GM21737 (cell line): ENCODE results near the gene GMDS.

Experiments used
- ATAC-seq: cut with Tn5 transposase; IDR thresholded peaks from one replicate; pipeline ENCODE4 v1.9.1; 2021; ENCODE audit warnings: mild to moderate bottlenecking, moderate library complexity; ENCODE audit not compliant: unreplicated experiment

GMDS gene

DNA sequence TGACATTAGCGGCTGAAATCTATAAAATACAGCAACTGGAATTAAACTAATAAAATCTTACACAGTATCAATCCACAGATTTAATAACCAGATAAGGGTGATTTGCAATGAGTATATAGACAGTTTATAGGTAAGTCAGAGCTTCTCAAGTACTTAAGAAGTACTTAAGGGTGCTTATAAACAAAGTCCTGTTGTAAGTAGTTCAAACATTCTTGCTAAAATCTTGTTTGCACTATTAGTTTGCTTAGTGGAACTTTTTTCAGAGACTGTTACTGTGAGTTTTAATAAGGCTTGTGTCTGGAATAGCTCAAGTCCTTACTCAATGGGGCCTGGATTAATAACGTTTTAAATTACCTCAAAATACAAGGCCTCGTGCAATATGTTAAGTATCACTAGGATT lies 240.5 kb downstream of the GMDS start:
- ATAC-seq, result no peak

DNA sequence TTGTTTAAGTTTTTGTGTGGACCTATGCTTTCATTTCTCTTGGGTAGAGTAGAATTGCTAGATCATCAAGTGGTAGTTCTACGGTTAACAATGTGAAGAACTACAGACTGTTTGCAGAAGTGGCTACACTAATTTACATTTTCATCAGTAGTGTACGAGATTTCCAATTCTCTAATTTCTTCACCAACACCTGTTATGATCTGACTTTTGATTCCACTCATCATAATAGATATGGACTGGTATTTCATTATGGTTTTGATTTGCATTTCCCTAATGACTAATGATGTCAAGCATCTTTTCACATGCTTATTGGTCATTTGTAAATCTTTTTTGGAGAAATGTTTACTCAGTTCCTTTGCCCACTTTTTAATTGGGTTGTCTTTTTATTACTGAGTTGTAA lies 244.4 kb downstream of the GMDS start:
- ATAC-seq, result no peak

DNA sequence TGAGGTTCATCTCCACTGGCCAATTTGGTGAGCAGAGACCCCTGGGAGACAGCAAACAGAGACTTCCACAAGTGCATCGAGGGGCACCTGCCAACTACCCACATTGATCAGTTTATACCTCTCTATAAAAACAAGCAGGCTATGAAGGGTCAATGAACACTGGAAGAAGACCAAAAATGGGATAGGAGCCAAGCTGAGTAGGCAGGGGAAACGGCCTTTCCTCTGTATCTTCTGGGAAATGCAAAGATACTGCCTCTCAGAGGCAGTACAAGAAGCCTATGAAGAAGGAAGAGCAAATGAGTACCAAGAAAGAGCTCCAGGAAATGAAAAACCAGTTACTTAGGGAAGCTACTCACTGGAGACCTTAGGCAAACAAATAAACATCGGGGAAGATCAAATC lies 247.7 kb downstream of the GMDS start:
- ATAC-seq, result no peak

DNA sequence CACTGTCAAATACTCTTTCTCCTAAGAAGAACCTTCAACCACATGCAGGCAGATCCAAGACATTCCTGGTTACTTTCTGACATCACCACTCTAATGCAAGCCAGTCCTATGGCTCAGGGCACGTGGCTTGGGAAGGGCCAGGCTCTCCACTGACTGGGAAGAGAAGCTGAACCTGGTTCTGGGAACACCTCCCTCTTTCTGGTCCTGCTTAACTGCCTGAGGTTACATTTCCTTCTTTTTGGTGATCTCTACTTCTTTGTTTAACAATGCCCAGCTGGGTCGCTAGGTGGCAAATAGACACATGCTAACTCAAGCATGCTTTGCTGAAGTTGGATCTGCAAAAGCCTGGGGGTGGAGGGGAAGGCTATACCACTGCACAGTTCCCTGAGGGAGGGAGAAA lies 249.8 kb downstream of the GMDS start:
- ATAC-seq, result no peak

DNA sequence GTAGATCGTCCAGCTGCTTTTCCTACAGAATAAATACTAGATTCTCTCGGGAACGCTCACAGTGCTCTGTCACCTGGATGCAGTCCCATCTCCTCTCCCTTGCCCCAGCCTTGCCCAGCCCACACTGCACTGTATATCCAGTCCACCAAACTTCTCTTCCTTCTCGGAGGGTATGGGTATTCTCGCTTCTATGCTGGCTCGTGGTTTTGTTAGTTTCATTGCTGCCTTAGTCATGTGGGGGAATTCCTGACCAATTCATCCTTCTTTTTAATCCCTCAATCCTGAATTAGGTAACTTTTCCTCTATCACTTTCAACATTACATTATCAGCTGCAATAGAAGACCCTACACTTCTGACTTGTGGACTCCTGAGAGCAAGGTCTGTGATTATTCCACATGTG lies 252.4 kb downstream of the GMDS start:
- no peak for ATAC-seq

DNA sequence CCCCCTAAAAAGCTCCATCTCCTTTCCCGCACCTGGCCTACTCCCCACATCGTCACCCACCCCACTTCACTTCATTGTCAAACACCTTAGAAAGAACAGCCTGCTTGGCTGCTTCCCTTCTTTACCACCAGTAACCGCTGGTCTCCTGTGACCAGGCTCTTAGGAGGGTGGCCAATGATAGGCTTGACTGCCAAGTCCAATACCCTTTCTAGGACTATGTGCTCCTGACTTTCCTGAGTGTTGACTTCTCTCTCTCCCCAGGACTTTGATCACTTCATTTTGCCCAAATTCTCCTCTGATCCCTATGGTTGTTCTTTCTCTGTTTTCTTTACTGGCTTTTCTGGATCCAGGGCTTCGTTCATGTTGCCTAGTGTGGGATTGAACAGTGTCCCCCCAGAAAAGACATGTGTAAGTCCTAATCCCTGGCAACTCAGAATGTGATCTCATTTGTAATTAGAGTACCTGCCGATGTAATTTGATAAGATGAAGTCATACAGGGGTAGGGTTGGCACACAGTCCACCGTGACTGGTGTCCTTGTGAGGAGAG lies 254.0 kb downstream of the GMDS start:
- ATAC-seq, result no peak

DNA sequence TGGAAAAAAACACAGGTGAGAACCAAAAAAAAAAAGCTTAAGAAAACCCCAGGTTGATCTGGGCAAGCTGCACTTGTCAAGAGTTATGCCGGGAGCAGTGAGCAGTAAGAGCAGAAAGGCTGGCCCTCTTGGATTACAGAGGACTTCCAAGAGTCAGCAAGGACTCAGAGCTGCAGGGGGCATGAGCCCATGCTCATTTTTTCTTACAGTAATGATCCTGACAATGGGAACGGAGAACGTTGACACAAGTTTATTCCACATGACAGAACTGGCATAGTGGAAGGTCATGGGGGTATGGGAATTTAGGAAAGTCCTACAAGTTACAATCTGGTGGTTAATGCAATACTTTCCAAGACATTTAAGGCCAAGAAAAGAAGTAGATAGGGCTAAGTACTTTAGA lies 256.6 kb downstream of the GMDS start:
- no peak for ATAC-seq

DNA sequence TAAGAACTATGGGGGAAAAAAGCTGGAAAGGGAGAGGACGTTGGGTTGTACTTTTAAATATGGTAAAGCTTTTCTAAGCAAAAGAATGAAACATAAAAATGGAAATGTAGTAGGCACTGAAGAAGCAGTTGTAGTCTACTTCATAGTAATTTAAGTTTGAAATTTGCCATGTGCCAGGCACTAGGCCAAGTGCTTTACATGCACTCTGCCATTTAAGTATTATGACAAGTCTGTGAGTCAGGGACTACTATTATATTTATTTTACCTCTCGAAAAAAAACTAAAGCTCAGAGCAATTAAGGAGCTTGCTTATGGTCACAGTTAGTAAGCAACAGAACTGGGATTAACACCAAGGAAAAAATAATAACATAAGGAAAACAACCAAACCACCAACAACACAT lies 257.8 kb downstream of the GMDS start:
- ATAC-seq, result no peak

DNA sequence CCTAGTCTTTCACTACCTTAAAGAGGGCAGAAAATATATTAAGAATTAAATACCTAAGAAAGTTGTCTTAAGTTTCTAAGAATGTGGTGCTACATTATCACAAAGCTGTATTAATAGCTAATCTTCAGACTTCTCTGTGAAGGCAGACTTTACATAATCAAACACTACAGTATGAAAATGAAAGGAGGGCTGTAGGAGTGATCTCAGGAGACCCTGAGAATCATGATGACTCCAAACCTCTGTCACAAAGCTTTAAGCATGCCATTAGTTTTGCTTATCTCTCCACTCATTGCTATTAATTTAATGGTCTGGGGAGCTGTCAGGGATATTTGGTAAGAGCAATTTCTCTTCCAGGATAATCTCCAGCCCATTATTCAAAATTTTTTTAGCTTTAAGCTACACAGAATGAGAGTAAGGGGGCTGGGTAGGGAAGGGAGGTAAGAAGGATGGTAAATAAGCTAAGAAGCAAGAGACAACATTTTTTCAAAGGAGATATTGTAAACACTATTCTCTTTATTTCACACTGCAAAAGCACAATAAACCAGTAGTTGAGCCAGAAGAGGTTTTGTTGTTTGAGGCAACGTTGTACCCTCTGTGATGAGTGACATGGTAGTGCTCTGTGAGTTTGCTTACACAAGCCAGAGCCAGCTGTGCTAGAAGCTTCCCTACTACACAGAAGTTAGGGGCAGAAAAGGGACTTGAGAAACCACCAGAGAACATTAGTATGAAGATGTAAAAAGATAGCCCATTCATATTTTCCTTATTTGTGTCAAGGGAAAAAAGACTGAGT lies 258.8 kb downstream of the GMDS start:
- ATAC-seq, result no peak

DNA sequence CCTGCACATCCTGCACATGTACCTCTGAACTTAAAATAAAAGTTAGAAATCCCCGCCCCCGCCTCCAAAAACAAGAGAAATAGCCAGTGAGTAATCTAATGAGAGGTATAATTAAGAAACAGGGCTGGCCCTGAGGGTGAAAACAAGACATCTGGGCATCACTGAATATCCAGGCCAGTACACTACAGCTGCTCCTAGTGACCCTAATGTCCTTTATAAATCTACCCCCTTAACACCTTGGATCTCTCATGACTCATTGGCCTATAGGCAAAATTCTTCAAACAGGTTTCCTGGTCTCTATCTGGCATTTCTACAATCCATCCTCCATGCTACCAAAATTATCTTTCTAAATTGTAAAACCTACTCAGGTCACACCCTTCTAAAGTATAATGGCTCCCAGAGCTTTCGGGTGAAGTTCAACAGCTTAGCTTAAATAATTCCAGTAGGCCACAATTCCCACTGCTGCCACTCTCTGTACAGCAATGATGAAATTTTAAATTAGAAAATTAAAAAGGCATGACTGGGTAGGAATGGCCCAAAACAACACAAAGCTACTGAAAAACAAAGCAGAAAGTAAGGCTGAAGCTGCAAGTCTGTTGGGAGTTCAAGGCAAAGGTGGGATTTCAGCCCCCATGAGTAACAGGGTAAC lies 260.9 kb downstream of the GMDS start:
- ATAC-seq, result no peak

DNA sequence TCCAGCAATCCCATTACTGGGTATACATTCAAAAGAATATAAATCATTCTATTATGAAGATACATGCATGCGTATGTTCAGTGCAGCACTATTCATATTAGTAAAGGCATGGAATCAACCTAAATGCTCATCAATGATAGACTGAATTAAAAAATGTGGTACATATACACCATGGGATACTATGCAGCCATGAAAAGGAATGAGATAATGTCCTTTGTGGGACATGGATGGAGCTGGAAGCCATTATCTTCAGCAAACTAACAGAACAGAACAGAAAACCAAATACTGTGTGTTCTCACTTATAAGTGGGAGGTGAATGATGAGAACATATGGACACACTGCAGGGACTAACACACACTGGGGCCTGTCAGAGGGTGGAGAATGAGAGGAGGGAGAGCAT lies 261.6 kb downstream of the GMDS start:
- ATAC-seq, result no peak

DNA sequence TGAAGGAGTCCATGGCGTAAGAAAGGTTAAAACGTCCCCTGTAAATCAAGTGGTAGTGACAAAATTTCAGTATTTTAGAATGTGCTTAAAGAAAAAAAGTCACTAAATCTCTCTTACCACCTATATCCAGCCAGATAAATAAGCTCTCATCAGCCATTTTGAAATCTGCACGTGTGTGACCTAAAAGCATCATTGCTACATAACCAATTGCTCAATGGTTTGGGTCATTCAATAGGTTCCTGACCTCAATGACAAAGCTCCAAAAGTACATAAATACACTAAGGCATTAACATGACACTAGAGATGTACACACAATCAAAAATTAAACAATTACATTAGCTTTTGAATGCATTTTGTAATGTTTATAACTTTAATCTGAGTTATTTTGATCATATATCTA lies 272.4 kb downstream of the GMDS start:
- no peak for ATAC-seq

DNA sequence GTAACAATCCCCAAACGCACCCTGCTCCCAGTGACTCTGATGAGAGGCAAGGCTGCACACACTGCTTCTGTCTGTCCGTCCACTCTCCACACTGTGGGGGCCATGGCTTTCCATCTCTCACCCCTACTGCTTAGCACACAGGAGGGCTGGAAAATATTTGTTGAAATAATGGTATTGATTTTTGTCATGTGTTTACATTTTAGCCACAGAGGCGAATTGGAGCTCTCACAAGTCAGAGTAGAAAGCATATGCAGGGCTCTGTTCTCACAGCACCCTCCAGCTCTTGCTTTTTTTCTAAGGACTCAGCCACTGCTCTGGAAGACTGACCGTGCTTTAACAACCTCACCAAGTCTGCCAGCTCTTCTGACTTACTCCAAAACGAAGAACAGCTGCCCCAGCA lies 273.8 kb downstream of the GMDS start:
- ATAC-seq, result no peak

DNA sequence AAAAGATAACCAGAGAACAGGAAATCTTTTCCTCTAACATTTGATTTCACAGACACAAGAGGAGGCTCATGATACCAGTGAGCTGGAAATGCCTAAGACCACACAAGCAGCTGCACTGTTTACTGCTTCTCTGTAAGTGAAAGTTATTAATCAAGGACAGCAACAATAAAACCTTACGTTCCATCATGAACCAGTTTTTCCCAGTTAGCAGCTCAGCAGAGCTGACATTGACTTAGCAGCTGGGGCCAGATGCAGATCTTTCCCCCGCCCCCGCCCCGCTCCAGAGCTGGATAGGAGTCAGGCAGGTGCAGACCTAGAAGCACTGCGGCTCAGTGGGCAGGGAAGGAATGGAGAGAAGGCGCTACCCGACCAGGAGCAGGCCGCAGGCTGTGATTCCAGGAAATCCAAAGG lies 275.2 kb downstream of the GMDS start:
- ATAC-seq, result no peak

DNA sequence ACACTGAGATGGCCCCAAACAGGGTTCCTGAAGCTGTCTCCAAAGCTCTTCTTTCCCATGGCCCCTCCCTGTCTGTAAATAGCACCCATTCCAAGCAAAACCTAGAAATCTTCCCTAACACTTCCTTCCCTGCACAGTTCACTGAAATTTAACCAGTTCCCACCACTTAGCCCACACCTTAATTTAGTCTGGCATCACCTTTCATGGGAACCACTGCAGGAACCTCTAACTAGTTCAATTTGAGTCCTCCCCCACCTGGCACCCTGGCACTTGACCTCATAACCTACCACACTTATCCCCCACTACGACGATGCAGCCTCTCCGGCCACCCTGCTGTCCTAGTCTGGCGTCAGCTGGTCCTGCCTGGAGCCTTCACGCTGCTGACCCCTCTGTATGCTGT lies 278.7 kb downstream of the GMDS start:
- ATAC-seq, result no peak

DNA sequence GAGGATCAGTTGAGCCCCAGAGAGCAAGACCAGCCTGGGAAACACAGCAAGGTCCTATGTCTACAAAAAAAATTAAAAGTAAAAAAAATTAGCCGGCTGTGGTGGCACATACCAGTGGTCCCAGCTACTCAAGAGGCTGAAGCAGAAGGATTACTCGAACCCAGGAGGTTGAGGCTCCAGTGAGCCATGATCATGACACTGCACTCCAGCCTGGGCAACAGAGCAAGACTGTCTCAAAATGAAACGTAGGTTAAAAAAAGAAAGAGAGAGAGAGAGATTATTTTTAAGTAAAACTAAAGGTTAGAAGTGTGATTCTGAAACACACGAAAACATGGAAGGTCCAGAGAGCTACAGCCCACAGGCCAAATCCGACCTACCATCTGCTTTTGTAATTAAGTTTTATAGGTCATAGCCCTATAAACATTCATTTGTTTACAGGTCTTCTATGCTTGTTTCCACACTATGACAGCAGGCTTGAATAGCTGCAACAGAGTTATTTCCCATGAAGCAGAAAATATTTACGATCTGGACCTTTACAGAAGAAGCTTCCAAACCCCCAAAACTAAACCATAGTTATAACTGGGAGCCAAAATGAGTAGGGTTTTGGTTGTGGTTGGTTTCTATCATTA lies 279.7 kb downstream of the GMDS start:
- ATAC-seq, result no peak

DNA sequence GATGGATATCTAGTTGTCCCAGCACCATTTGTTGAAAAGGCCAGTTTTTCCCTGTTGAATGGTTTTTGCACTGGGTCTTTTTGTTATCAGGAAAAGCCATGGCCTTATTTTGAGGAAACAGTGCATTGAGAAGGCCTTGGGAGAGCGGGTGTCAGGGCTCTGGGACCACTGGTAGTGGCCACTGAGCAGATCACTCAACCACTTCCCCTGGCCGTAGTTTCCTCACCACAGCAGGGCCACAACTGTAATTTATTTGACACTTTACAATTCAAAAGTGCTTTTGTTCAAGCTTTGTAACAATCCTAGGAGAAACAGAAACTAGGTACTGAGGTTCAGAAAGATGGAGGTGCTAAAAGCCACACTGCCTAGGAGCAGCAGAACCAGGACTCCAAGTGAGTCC lies 281.8 kb downstream of the GMDS start:
- ATAC-seq, result no peak

DNA sequence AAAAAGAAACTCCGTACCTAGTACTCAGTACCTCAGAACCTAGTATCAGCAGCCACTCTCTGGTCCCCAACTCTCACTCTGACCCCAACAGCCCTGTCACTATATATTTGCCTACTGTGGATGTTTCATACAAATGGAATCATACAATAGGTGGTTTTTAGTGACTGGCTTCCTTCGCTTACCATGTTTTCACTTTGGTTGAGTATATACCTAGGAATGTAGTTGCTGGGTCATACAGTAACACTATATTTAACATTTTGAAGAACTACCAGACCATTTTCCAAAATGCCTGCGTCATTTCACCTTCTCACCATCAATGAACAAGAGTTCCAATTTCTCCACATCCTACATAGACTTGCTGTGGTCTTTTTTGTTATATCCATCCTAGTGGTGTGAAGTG lies 283.2 kb downstream of the GMDS start:
- no peak for ATAC-seq

DNA sequence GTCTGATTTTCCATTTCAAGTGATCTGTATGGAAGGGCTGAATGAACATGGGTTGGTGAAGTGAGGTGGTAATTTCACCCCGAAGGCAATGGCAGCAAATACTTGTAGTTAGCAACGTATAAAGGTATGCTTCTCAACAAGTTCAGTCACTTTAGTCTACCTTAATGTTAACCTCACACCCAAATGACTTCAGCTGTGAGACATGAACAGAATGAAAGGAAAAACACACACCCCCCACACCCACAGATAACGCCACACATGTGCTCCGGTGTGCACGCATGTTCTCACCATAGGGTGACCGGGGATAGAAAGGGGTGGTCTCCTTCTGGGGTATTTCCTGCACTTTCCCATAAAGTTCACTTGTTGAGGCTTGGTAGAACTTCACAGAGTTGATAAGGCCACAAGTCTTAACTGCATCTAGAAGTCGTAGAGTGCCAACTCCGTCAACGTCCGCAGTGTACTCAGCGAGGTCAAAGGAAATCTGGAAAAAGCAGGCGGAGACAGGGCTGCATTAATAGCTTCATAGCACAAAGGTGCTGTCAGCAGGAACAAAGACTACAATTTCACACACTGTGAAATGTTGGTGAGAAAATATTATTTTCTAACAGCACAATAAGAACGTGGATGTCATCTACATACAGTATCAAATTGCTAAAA lies 284.8 kb downstream of the GMDS start:
- ATAC-seq, result no peak

DNA sequence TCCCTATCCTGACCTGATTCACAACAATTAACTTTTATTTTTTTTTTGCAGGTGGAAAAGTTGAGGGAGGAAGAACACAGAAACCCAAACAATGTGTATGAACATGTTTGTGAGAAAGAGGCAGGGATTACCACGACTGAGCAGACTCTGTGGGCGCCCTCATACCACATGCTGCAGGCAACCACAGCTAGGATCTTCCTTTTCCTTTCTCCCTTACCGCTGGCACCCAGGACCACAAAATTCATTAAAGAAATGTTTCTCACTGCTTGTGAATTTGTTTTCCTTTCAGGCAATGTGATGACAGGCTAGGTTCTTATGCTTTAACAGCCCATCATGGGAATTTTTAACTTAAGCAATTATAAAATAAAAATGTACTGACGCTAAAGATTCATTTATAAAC lies 287.1 kb downstream of the GMDS start:
- ATAC-seq, result no peak

DNA sequence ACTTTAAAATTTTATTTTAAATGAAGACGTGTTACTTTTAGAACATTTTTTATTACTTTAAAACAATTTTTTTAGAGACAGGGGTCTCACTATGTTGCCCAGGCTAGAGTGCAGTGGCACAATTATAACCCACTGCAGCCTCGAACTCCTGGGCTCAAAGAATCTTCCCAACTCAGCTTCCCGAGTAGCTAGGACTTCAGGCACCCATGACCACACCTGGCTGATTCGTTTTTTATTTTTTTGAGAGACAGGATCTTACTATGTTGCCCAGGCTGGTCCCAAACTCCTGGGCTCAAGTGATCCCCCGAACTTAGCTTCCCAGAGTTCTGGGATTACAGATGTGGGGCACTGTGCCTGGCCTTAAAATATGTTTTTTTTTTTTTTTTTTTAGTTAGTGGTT lies 287.7 kb downstream of the GMDS start:
- ATAC-seq, result no peak
